Renal pelvis (tissue), 4 donors: ENCODE measurements around the gene BPI. TPM values are rescaled to one million over a fixed set of nuclear protein-coding genes. Genes with fewer than 3 reads are reported as not detected.
"Not testable (repeated sequence)": the region's sequence is repeated elsewhere in the genome, so short reads cannot be mapped to it uniquely, and the experiment has no call there.

ENCODE experiments used
- DNase-seq: peaks from one replicate; pipeline ENCODE4 v3.0.0-alpha.2; 2013
- polyA plus RNA-seq, 3 donors: library from polyadenylated mRNA; unstranded; fragments of 120-200 nt; gene quantifications; one replicate each; pipeline ENCODE4 v1.2.1, GENCODE V29; 2013; ENCODE audit not compliant: insufficient read length in 3 of 3

Gene BPI
- polyA plus RNA-seq, 3 donors = 0.28 to 1.5 (median 1.2) TPM

DNA sequence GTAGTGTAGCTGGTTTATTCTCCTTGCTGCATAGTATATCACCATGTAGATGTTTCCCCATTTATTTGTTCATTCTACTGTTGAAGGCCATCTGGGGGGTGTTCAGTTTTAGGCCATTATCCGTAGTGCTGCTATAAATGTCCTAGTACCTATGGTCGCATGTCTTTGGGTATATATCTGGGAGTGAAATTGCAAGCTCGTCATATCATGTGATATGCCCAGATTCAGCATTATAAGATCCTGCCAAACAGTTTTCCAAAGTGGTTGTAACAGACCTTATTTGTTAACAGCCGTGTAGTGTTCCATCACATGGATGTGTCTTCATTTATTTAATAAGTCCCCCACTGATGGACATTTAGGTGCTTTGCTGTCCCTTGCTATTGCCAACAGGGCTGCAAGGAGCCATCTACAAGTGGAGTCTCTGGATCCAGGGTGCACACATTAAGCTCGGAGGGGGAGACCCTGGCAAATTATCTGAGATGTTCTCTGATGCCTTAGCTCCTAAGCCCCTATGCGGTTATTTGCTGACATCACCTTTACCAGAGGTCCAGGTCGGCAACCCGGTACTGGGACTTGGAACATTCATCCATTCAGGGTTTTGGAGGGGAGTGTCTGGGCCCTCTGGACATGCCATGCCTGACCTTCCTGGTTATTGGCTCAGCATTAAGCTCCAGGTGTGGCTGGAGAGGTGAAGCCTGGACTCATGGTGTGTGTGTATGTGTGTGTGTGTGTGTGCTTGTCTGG is 59.2 kb downstream of the BPI start:
- no peak for DNase-seq

DNA sequence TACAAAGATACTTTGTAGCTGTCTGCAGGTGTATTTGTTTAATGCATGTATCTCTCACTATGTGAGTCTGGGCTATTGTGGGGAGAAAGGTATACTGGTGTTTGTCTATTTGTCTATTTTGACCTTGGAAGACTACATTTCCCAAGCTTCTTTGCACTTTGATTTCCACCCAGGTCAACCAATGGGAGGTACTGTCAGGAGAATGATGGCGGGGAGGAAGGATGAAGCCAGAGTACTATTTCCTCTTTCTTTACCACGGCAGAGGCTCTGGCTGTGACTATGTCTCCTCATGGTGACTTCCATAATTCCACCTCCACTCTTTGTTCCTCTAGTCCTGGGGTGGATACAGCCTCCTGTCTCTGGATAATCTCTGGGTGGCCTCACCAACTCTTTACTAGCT is 65.4 kb downstream of the BPI start:
- DNase-seq = no peak

DNA sequence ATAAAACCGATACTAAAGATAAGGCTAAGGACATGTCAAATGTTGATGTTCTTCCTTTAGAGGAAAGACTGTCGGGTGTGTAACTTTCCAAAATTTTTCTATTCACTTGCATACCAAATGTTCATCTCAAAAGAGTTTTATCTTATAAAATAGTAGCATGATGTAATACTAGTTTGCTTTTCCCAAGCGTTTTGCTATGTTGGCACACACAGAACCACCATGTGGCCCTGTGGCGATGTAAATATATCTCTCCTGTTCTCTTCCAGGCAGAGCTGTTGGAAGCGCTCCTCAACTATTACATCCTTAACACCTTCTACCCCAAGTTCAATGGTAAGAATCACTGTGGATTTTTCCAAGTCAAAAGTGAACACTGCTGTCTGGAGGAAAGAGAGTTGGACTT is 68.8 kb downstream of the BPI start:
- no peak for DNase-seq

DNA sequence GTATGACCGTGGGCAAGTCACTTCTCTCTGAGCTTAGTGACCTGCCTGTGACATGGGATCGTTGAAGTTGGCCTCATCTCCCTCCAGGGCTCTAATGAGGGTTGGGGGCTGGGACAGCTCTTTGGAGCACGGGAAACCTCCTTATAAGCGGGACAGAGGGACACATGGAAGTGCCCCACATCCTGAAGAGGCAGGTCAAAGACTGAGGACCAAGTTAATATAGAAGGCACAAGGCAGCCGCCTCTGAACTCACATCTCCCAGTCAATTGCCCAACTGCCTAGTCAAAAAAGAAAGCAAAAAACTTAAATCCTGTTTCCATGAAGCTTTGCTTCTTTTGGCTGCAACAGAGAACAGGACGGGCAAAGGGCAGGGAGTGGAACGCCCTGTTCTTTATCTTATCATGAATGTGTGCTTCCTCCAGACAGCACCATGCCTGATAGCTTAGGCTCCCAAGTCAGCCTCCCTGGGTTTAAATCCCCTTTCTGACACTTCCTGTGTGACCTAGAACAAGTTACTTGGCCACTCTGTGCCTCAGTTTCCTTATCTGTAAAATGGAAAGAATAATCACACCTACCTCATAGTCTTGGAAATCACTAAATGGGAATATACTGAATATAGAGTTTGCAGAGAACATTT is 69.4 kb downstream of the BPI start:
- DNase-seq = no peak

DNA sequence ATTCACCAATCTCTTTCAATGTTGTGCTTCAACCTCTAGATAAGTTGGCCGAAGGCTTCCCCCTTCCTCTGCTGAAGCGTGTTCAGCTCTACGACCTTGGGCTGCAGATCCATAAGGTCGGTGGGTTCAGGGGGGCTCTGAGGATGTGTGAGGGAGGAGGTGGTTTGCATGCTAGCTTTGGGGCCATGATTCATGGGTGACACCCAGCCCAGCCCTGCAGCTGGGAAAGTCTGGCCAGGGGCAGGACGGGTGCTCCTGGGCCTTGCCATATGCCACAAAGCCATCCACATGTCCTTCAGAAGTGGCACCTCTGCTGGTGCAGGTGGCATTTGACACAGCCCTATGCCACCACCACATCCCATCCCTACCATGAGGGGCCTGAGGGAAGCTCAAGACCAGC is 69.9 kb downstream of the BPI start:
- no peak for DNase-seq

DNA sequence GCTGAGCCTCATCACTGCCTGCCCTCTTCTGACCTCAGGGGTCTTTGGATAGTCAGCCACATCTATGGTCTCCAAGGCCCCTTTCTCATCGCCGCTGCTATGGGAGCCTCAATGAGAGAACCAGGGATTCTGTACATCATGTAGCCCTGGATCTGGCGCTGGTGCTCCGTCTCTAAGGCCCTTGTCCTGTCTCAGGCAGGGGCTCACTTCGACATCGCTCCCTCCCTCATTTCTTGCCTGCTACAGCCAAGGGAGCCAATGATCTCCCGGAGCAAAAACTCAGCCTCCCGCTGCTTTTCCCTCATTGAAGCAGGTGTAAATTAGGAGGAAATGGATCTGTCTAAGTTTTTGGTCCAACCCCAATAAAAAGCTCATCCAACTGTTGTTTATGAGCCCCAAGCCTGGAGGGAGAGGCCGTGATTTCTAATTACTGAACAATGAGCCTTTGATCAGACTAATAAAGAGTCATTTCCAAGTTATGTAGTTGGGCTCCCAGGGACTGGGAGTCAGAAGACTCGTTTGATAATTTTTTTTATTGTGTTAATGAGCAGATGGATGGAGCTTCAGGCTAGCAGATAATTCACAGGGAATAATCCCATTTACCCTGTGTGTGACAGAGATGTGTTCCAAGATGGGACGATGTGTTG is 73.2 kb downstream of the BPI start:
- no peak for DNase-seq

DNA sequence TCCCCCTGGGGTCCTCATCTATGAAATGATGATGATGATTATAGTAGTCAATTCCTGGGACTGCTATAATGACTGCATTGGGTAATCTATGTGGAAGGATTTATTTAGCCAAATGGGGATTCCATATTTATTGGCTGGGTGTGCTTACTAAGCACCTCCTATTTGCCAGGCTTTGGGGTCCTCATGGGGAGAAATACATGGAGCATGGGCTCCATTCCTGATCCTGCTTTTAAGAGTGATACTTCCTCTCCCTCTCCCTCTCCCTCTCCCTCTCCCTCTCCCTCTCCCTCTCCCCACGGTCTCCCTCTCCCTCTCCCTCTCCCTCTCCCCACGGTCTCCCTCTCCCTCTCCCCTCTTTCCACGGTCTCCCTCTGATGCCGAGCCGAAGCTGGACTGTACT is 73.9 kb downstream of the BPI start:
- DNase-seq = not testable (repeated sequence)

DNA sequence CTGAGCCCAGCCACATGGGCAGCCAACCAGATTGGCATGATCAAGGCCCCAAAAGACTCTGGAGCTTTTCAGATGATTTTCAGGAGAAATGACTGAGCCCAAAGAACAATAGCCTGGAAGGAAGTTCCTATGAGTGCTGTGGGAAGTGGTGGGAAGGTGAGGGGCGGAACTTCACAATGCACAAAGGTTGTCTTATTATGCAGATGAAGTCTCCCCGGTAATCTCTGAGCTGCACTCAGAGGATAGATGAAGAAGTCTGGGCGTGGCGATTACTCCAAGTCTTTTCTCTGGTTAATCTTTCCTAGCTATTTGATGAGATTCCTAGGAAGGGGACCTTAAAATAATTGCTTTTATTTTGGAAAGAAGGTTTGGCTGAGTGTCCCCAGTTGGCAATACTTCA is 79.2 kb downstream of the BPI start:
- no peak for DNase-seq

DNA sequence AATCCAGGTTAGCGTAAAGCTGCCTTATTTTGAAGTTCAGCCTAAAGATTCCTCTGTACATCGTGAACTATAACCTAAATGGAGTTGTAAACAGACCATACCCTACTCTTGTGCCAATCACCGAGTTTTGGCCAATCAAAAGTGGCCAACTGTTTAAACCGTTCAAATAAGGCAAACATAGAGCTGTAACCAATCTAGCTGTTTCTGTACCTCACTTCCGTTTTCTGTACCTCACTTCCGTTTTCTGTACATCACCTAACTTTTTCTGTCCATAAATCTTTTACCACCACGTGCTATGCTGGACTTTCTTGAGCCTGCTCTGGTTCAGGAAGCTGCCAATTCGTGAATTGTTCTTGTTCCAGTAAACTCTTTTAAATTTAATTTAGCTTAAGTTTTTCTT is 82.0 kb downstream of the BPI start:
- DNase-seq = no peak

DNA sequence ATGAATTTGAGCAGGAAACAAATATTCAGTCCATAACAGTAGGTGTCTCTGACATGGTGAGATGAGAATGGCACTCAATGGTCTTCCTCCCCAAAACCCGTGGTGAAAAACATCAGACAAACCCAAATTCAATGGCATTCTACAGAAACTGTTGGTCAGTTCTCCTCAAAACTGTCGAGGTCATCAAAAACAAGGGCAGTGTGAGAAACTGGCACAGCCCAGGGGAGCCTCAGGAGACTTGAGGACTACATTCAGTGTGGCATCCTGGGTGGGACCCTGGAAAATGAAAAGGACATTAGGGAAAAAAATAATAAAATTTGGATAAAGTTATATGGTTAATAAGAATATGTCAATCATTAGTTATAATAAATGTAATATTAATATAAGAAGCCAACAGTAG is 82.9 kb downstream of the BPI start:
- no peak for DNase-seq

Other genes starting within 250 kb of the BPI start
- 10 to 100 TPM; 39.1 to 45.5 (median 42.3) TPM for gene TGM2, start 138.9 kb upstream of the BPI start, polyA plus RNA-seq
- gene KIAA1755, start 43.4 kb upstream of the BPI start, polyA plus RNA-seq = 1 to 10 TPM; 2.0 to 3.1 (median 2.8) TPM
- not detected for gene LBP, start 42.3 kb downstream of the BPI start, polyA plus RNA-seq
- gene SNHG17, start 131.2 kb downstream of the BPI start, polyA plus RNA-seq = 10 to 100 TPM; 26.5 to 34.5 (median 31.2) TPM
- 10 to 100 TPM; 31.3 to 47.0 (median 43.4) TPM for gene RALGAPB, start 168.7 kb downstream of the BPI start, polyA plus RNA-seq